Body of pancreas (tissue), 4 donors: ENCODE measurements around the gene KRT8. TPM values are rescaled to one million over a fixed set of nuclear protein-coding genes. Genes with fewer than 3 reads are reported as not detected.
"Not testable (repeated sequence)": the region's sequence is repeated elsewhere in the genome, so short reads cannot be mapped to it uniquely, and the experiment has no call there.

ENCODE experiments used
- ATAC-seq: fragments of 150-250 bp; one replicate; pipeline ENCODE4 v1.9.1; 2016
- DNase-seq, 4 donors: peaks; one replicate each; pipeline ENCODE4 v3.0.0-alpha.2; 2019
- H3K27ac ChIP-seq, 4 donors: fragments of 200-600 bp; sonication (generic); 1 replicate in 3 of 4; 2 replicates in 1 of 4; pipeline versions ENCODE4 v1.5.1 to v1.6.1; 2016 to 2019; ENCODE audit warnings: mild to moderate bottlenecking in 1 of 4, mixed read lengths in 1 of 4, moderate library complexity in 1 of 4
- H3K27me3 ChIP-seq, 2 donors: fragments of 200-600 bp; sonication (generic); one replicate each; pipeline ENCODE4 v1.6.0; 2016; ENCODE audit warnings: mild to moderate bottlenecking in 1 of 2
- H3K36me3 ChIP-seq, 2 donors: fragments of 200-600 bp; sonication (generic); replicated peaks in 1 of 2; 2 replicates each; pipeline ENCODE4 v1.5.1; 2016; ENCODE audit warnings: low read depth in 2 of 2; ENCODE audit not compliant: insufficient read depth in 1 of 2
- H3K4me1 ChIP-seq: fragments of 200-600 bp; sonication (generic); one replicate; pipeline ENCODE4 v1.6.0; 2016
- H3K4me3 ChIP-seq, 2 donors: fragments of 200-600 bp; sonication (generic); 1 replicate in 1 of 2; 2 replicates in 1 of 2; pipeline ENCODE4 v1.5.1; 2016 to 2019
- H3K9me3 ChIP-seq, 3 donors: fragments of 200-600 bp; sonication (generic); 1 replicate in 2 of 3; 2 replicates in 1 of 3; pipeline ENCODE4 v1.5.1; 2016
- POLR2A ChIP-seq, 3 donors: fragments of 450-650 bp; IDR thresholded peaks; one replicate each; pipeline ENCODE4 v1.6.1; 2016; ENCODE audit warnings: antibody characterized with exemption in 3 of 3, mild to moderate bottlenecking in 2 of 3
- WGBS, 2 donors: methylation state at CpG; one replicate each; pipeline ENCODE4 v1.1.5; 2017; 5-methylcytosine and 5-hydroxymethylcytosine counted together
- intact Hi-C: fragments of 100-400 bp; cut with DNase I; formaldehyde crosslinking; loops from one replicate; pipeline ENCODE4 v1.15.1; 2023
- total RNA-seq, 2 donors: library from RNA; depleted of rRNA; stranded (reverse); fragments of >200 nt; gene quantifications; one replicate each; pipeline ENCODE4 v1.1.0, GENCODE V29; 2016
- TF ChIP-seq, protein P1 (sequence below), 7 experiments: fragments of 450-650 bp in 4 of 7; fragments of 200-600 bp in 3 of 7; sonication (generic) in 3 of 7; IDR thresholded peaks; one replicate each; pipeline ENCODE4 v1.5.1; 2016 to 2019; ENCODE audit warnings: antibody characterized with exemption in 7 of 7

Gene KRT8
- total RNA-seq, 2 donors from 2014 or later = 394 to 455 TPM

GRCh38 chr12:52860102-52860823, 44.6 kb downstream of the KRT8 start:
- intact Hi-C loops = no loop called here
- no peak overlapping the region for H3K4me3 ChIP-seq
- ATAC-seq (no peak), DNase-seq (no peak)
- no peaks in the 10 kb centered on the region for H3K27me3 ChIP-seq
- 75 to 76% methylated on average over 6 of the region's 6 CpGs for WGBS, 2 donors
- H3K36me3 ChIP-seq = no peaks in the 10 kb centered on the region
- no peak for TF ChIP-seq POLR2A (IDR thresholded peaks at IDR 0.05)
- TF ChIP-seq, protein P1, sequence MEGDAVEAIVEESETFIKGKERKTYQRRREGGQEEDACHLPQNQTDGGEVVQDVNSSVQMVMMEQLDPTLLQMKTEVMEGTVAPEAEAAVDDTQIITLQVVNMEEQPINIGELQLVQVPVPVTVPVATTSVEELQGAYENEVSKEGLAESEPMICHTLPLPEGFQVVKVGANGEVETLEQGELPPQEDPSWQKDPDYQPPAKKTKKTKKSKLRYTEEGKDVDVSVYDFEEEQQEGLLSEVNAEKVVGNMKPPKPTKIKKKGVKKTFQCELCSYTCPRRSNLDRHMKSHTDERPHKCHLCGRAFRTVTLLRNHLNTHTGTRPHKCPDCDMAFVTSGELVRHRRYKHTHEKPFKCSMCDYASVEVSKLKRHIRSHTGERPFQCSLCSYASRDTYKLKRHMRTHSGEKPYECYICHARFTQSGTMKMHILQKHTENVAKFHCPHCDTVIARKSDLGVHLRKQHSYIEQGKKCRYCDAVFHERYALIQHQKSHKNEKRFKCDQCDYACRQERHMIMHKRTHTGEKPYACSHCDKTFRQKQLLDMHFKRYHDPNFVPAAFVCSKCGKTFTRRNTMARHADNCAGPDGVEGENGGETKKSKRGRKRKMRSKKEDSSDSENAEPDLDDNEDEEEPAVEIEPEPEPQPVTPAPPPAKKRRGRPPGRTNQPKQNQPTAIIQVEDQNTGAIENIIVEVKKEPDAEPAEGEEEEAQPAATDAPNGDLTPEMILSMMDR (IDR thresholded peaks at IDR 0.05) = no peak
- no peak overlapping the region for H3K27ac ChIP-seq
- no peaks in the 10 kb centered on the region for H3K9me3 ChIP-seq
- no peaks in the 10 kb centered on the region for H3K4me1 ChIP-seq

GRCh38 chr12:52857500-52857899, 47.4 kb downstream of the KRT8 start:
- no peak overlapping the region for H3K4me3 ChIP-seq
- ATAC-seq = no peak
- no peaks in the 10 kb centered on the region for H3K9me3 ChIP-seq
- 75 to 94% methylated on average over 3 of the region's 3 CpGs for WGBS, 2 donors
- no peaks in the 10 kb centered on the region for H3K4me1 ChIP-seq
- TF ChIP-seq POLR2A (IDR thresholded peaks at IDR 0.05) = no peak
- TF ChIP-seq, protein P1 (IDR thresholded peaks at IDR 0.05) = no peak
- no peak for DNase-seq
- H3K36me3 ChIP-seq = no peaks in the 10 kb centered on the region
- H3K27ac ChIP-seq = no peak overlapping the region
- no peaks in the 10 kb centered on the region for H3K27me3 ChIP-seq
- intact Hi-C loops = no loop called here

DNA sequence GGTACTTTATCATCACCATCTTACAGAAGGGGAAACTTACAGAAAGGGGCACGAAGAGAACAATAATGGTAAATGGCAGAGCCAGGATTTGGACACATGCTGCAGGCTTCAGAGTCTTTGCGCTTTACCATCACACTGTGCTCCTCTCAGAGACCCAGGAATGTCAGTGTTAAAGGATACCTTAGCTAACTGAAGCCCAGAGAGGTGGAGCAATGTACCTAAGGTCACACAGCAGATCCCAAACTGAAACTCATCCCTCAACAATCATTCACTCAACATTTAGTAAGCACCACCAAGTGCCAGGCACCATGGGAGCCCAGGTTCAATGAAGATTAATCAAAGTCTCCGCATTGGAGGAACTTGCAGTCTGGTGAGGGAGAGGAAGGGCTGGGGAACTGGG, 48.1 kb downstream of the KRT8 start:
- 79 to 89% methylated on average over 3 of the region's 3 CpGs for WGBS, 2 donors
- intact Hi-C loops = no loop called here
- no peaks in the 10 kb centered on the region for H3K36me3 ChIP-seq

DNA sequence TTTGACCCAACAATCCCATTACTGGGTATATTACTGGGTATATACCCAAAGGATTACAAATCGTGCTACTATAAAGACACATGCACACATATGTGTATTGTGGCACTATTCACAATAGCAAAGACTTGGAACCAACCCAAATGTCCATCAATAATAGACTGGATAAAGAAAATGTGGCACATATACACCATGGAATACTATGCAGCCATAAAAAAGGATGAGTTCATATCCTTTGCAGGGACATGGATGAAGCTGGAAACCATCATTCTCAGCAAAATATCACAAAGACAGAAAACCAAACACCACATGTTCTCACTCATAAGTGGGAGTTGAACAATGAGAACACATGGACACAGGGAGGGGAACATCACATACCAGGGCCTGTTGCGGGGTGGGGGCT, 48.8 kb downstream of the KRT8 start:
- H3K27ac ChIP-seq, H3K9me3 ChIP-seq, ATAC-seq, H3K36me3 ChIP-seq, H3K4me3 ChIP-seq, DNase-seq, intact Hi-C loops, H3K4me1 ChIP-seq, H3K27me3 ChIP-seq: not testable (repeated sequence)
- 87 to 92% methylated on average over 2 of the region's 2 CpGs for WGBS, 2 donors

More for the DNA sequence above, 48.1 kb downstream of the KRT8 start:
- DNase-seq = no peak
- ATAC-seq = no peak
- Histone ChIP-seq H3K9me3 (no peaks in the 10 kb centered on the region), H3K4me1 (no peaks in the 10 kb centered on the region), H3K27me3 (no peaks in the 10 kb centered on the region), H3K27ac (no peak overlapping the region), H3K4me3 (no peak overlapping the region)
- TF ChIP-seq, protein P1 (IDR thresholded peaks at IDR 0.05) = no peak
- TF ChIP-seq POLR2A (IDR thresholded peaks at IDR 0.05) = no peak

- H3K9me3 ChIP-seq = no peaks in the 10 kb centered on the region
- ATAC-seq (no peak), DNase-seq (no peak)
- no peaks in the 10 kb centered on the region for H3K27me3 ChIP-seq
- no peak for TF ChIP-seq POLR2A (IDR thresholded peaks at IDR 0.05)
- TF ChIP-seq, protein P1 (IDR thresholded peaks at IDR 0.05) = no peak
- H3K4me3 ChIP-seq = no peak overlapping the region
- H3K36me3 ChIP-seq = no peaks in the 10 kb centered on the region
- H3K4me1 ChIP-seq = no peaks in the 10 kb centered on the region
- H3K27ac ChIP-seq = no peak overlapping the region
- intact Hi-C loops = no loop called here
Observed at GRCh38 chr12:52851787-52852186, 53.1 kb downstream of the KRT8 start.
